Smooth muscle cell (in vitro differentiated cells): ENCODE data around the gene FAM83D. TPM values are rescaled to one million over a fixed set of nuclear protein-coding genes. Genes with fewer than 3 reads are reported as not detected.

Experiments used
- DNase-seq: peaks from one replicate; lab custom pipeline; 2025; ENCODE audit not compliant: unreplicated experiment; lab: John Stamatoyannopoulos, UW
- H2AFZ ChIP-seq: fragments of 200-600 bp; sonication (generic); 2 replicates; pipeline ENCODE4 v1.6.0; 2016; ENCODE audit warnings: antibody characterized with exemption, low read depth, mild to moderate bottlenecking
- H3F3A ChIP-seq: fragments of 200-600 bp; sonication (generic); 2 replicates; pipeline ENCODE4 v1.6.0; 2017; ENCODE audit warnings: antibody characterized with exemption, low read depth
- H3K27ac ChIP-seq: fragments of 200-600 bp; sonication (generic); 2 replicates; pipeline ENCODE4 v1.5.1; 2016; ENCODE audit warnings: low read depth, mild to moderate bottlenecking
- H3K27me3 ChIP-seq: fragments of 200-600 bp; sonication (generic); 2 replicates; pipeline ENCODE4 v1.6.1; 2016; ENCODE audit warnings: low read depth, mild to moderate bottlenecking
- H3K36me3 ChIP-seq: fragments of 200-600 bp; sonication (generic); 2 replicates; pipeline ENCODE4 v1.5.1; 2016; ENCODE audit warnings: low read depth
- H3K4me1 ChIP-seq: fragments of 200-600 bp; sonication (generic); 2 replicates; pipeline ENCODE4 v1.5.1; 2016; ENCODE audit warnings: low read depth
- H3K4me2 ChIP-seq: fragments of 200-600 bp; sonication (generic); 2 replicates; pipeline ENCODE4 v1.6.0; 2016; ENCODE audit warnings: mild to moderate bottlenecking
- H3K4me3 ChIP-seq: fragments of 200-600 bp; sonication (generic); 2 replicates; pipeline ENCODE4 v1.5.1; 2016; ENCODE audit warnings: mild to moderate bottlenecking
- H3K79me2 ChIP-seq: fragments of 200-600 bp; sonication (generic); 2 replicates; pipeline ENCODE4 v1.6.0; 2016; ENCODE audit warnings: low read depth, mild to moderate bottlenecking
- H3K9ac ChIP-seq: fragments of 200-600 bp; sonication (generic); 2 replicates; pipeline ENCODE4 v1.6.0; 2016; ENCODE audit warnings: low read depth
- H3K9me3 ChIP-seq: fragments of 200-600 bp; sonication (generic); replicated peaks from 2 replicates; pipeline ENCODE4 v1.5.1; 2016; ENCODE audit warnings: low read depth
- H4K20me1 ChIP-seq: fragments of 200-600 bp; sonication (generic); 2 replicates; pipeline ENCODE4 v1.6.0; 2016; ENCODE audit warnings: low read depth
- CTCF ChIP-seq: fragments of 200-600 bp; sonication (generic); IDR thresholded peaks from 2 replicates; pipeline ENCODE4 v1.5.1; 2017; ENCODE audit warnings: borderline replicate concordance, mild to moderate bottlenecking, antibody characterized with exemption; ENCODE audit not compliant: insufficient read depth, poor library complexity, severe bottlenecking
- WGBS: methylation state at CpG from one replicate; pipeline ENCODE4 v1.1.7; 2016; ENCODE audit warnings: low lambda C conversion rate; 5-methylcytosine and 5-hydroxymethylcytosine counted together
- polyA plus RNA-seq: library from polyadenylated mRNA; unstranded; fragments of >200 nt; fragmentation: Nextera tagmentation; extraction: Ambion mirVana; gene quantifications from 2 replicates; pipeline ENCODE4 v1.2.1, GENCODE V29; 2016
- total RNA-seq: library from RNA; depleted of rRNA; stranded (reverse); fragments of >200 nt; gene quantifications from 2 replicates; pipeline ENCODE4 v1.2.3, GENCODE V29; 2014

The FAM83D gene
- total and polyA plus RNA-seq, 2 experiments from 2014 or later = 5.7 to 10.7 TPM

- 52% methylated on average over 19 of the region's 30 CpGs for WGBS
- no peaks in the 10 kb centered on the region for H4K20me1 ChIP-seq
- no peak overlapping the region for H2AFZ ChIP-seq
- no peak overlapping the region for H3K27ac ChIP-seq
- no peak overlapping the region for H3K4me3 ChIP-seq
- DNase-seq = no peak
- H3K36me3 ChIP-seq = no peaks in the 10 kb centered on the region
- H3F3A ChIP-seq = no peaks in the 10 kb centered on the region
- no peaks in the 10 kb centered on the region for H3K9me3 ChIP-seq
- H3K4me2 ChIP-seq = no peak overlapping the region
- no peak for TF ChIP-seq CTCF
- no peaks in the 10 kb centered on the region for H3K79me2 ChIP-seq
- peaks cover 44% of the 10 kb centered on the region for H3K27me3 ChIP-seq
- H3K4me1 ChIP-seq = no peaks in the 10 kb centered on the region
- H3K9ac ChIP-seq = no peak overlapping the region
Measured at GRCh38 chr20:38894091-38894847, 31.9 kb upstream of the FAM83D start.

GRCh38 chr20:38895098-38895949, 30.9 kb upstream of the FAM83D start:
- Histone ChIP-seq H3K36me3 (no peaks in the 10 kb centered on the region), H3K27ac (no peak overlapping the region), H4K20me1 (no peaks in the 10 kb centered on the region), H3K9ac (no peak overlapping the region), H3K9me3 (no peaks in the 10 kb centered on the region), H2AFZ (no peak overlapping the region), H3K4me3 (no peak overlapping the region), H3K4me2 (no peak overlapping the region), H3F3A (no peaks in the 10 kb centered on the region), H3K79me2 (no peaks in the 10 kb centered on the region), H3K27me3 (peaks cover 44% of the 10 kb centered on the region), H3K4me1 (no peaks in the 10 kb centered on the region)
- WGBS = 80% methylated on average over 9 of the region's 9 CpGs
- TF ChIP-seq CTCF = no peak
- DNase-seq = no peak

DNA sequence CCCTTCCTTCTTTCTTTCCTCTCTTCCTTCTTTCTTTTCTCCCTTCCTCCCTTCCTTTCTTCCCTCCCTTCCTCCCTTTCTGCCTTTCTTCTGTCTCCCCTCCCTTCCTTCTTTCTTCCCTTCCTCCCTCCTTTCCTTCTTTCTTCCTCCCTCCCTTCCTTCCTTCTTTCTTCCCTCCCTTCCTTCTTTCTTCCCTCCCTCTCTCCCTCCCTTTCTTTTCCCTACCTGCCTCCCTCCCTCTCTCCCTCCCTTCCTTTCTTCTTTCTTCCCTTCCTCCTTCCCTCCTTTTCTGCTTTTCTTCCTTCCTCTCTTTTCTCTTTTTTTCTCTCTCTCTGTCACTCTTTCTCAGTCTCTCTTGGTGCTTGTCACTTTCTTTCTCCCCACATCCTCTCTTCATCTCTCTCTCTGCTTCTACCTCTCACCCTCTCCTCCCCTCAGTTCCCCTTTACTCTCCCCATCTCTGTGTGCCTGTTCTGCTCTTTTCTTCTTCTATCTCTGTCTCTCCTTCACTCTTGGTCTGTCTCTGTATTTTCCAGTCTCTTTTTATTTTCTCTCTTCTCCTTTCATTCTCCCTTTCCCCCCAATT, 30.1 kb upstream of the FAM83D start:
- Histone ChIP-seq H3K4me3 (no peak overlapping the region), H4K20me1 (no peaks in the 10 kb centered on the region), H3K27me3 (peaks cover 44% of the 10 kb centered on the region), H3K4me1 (no peaks in the 10 kb centered on the region), H3K9me3 (no peaks in the 10 kb centered on the region), H3K4me2 (no peak overlapping the region), H3F3A (no peaks in the 10 kb centered on the region), H3K79me2 (no peaks in the 10 kb centered on the region), H3K36me3 (no peaks in the 10 kb centered on the region), H3K27ac (no peak overlapping the region), H2AFZ (no peak overlapping the region), H3K9ac (no peak overlapping the region)
- no peak for TF ChIP-seq CTCF
- no peak for DNase-seq
